Measurements from ENCODE around the gene ESX1.
"Not testable (repeated sequence)": the region's sequence is repeated elsewhere in the genome, so short reads cannot be mapped to it uniquely, and the experiment has no call there.

The ESX1 gene

DNA sequence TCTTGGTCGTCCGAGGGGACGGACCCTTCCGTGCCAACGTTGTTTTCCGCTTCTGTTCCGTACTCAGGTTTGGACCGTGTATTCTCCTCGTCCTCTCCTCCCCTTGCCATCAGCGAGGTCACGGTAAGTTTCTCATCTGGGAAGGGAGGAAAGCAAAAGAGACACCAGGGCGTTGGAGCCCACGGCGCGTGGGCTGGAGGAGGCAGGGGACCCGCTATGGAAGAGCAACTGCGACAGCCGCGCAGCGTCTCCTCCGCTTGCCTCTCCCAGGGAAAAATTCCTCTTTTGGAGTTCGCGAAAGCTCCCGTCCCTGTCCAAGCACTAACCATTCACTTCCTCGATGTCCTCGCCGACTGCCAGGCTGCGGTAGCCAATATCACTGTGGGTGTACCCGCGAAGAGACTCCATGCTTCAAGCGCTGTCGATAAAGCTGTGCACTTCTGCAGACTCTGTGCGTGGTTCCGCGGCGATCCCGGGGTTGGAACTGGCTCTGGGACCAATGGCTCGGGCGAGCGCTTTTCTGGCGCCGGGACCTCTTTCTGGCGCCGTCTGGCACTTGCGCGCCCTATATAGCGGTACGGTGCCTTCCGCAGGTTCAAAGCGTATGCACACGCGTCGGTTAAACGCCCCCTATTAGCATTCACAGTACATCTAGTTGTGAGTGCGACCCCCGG lies at the start of gene ESX1:
Gene ESX1, minus strand, starts transcription at position 492 of the 674 bp plus-strand sequence. Its CDS starts 84 bp downstream, at position 408.
- no peak for DNase-seq

DNA sequence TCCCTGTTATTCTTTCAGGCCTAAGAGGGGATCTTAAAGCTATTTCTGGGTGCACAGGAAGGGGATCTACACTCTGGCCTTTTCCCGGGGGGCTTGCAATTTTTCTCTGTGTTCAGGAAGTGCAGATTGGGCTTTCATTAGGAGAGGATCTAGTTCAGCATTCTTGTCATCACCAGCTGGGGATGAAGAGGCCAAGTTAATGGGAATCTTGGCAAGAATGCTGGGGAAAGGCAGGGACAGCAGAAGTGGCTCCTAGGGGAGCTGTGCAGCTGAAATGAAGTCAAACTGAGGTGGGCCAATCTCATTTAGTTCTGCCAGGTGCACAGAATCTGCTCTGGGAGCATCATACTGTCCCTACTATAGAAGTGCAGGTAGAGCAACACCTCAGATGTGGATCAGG lies 40.9 kb upstream of the ESX1 start:
- DNase-seq = no peak

GRCh38 chrX:104288961-104289360 lies 34.2 kb upstream of the ESX1 start:
- no peak for DNase-seq

GRCh38 chrX:104288269-104288668 lies 33.5 kb upstream of the ESX1 start:
- DNase-seq = no peak

- DNase-seq = no peak
Observed at GRCh38 chrX:104285201-104285600, 30.5 kb upstream of the ESX1 start.

DNA sequence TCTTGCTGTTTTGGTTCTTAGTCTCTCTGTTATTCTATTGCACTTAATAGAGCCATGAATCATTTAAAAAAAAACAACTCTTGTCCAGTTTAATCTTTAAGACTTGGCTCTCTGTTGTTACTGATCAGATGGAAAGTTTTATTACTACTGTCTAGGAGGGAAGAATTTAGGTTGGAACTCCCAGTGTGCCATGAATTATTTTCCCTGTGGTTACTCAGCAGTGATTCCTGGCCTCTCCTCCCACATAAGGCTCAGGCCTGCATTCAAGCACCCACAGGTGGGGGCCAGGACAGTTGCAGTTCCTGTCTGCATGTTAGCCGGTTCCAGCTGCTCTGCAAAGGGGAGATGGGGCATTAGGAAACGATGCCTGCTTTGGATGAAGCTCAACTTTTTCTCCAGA lies 29.8 kb upstream of the ESX1 start:
- no peak for DNase-seq

DNA sequence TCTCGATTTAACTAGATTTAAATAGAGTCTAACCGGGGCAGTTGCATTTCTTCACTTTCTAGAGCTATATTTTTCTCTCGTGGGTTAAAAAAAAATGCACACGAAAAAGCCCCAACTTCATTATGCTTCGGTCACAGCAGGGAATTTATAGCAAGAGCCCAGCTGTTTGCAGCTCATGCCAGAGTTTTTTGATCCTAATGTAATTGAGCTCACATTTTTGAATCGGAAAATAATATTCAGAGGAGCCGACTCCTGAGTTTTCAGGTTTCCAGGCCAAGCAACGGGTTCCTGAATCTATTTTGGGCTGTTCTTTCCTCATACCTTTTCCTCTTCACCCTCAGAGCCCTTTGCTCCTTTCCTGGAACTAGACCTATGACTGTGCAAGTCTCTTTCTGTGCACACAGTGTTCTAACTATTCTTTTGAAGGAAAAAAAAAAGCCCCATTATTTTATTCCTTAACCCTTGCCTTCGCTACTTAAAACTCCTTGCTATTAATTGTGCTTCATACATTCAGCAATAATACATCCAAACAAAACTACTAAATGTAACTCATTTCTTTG lies 27.5 kb upstream of the ESX1 start:
- no peak for DNase-seq

DNA sequence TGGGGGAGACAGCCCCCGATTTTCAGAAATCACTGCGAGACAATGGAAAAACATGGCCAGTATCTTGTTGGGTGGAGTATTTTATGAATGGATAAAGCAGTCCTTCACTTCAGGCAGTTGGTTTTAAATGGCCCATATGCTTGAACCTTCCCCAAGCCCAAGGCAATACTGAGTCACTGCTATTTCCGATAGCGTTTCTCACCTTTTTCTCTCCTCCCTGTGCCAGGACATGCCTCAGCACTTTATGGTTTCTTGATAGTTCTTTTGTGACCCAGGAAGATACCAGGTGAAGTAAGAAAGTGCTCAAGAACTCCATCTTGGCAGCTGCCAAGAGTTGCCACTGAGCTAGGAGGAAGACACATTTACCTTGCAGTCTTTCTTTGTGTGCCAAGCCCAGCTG lies 26.8 kb upstream of the ESX1 start:
- no peak for DNase-seq

DNA sequence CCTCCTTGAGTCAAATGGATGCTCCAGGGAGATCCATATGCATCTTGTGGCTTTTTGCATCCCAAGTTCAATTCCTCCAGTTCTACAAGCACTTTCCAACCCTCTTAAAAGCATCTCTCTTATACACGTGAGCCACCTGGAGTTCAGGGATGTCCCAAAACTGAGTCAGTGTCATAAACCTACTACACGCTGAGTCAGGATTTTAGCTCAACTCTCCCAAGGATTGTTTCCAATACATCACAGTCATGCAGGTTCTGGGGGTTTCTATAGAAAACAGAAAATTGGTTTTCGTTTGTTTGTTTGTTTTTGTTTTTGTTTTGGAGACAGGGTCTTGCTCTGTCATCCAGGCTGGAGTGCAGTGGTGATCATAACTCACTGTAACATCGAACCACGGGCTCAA lies 25.9 kb upstream of the ESX1 start:
- no peak for DNase-seq

DNA sequence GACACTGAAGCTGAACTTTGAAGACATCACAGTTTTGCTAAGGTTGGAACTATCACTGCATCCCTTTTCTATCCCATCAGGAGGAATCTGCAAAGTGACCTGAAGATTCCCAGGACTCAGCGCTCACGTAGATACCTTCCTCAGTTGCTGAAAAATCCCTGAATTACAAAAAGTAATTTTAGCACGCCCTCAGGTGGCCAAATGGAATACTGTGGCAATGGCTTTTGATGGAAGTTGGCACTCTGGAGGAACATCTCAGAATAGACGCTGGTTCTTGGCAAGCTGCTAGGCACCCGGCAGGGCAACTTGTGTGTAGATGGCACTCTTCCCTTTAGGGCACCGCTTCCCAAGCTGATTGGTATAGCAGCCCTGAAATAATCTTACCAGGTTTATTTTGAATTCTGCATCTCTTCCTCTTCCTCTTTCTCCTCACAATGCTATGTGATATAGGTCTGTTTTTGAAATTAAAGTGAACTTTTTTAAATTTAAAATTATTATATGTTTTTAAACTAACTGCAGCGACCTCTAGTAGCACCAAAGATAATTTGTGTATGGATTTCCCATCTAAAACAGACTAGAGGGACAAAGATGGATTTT lies 16.3 kb upstream of the ESX1 start:
- peak; percentile 26 for DNase-seq

GRCh38 chrX:104270212-104270611 lies 15.5 kb upstream of the ESX1 start:
- DNase-seq = no peak

DNA sequence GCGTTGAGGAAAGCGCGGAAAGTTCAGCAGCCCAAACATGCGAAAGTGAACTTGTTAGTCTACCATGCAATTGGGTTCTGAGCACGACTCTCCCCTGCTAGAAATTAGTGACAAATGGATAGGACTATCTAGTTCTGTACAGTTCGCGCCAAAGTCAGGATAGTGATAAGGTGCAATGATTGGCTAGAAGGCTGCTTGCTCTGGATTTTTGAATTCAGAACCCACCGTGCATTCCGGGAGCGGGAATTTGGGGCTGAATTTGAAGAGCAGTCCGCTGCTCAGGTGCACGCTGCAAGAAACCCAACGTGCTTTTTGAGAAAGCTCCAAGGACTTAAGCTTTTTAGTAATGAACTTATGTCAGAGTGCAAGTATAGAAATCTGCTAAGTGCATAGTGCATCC lies 732 bp upstream of the ESX1 start:
- DNase-seq = no peak

GRCh38 chrX:104253567-104254441 lies 929 bp downstream of the ESX1 start:
- no peak for DNase-seq

DNA sequence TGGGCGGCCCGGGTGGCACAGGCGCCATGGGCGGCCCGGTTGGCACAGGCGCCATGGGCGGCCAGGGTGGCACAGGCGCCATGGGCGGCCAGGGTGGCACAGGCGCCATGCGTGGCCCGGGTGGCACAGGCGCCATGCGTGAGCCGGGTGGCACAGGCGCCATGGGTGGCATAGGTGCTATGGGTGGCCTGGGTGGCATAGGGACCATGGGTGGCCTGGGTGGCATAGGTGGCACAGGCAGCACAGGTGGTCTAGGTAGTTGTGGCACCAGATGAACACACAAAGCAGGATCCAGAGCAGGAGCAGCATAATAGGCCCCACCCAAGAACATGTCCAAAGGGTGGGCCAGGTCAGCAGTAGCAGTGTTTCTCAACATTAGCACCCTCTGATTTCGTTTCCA lies 4.3 kb downstream of the ESX1 start:
- DNase-seq = no peak

- DNase-seq = not testable (repeated sequence)
Observed at GRCh38 chrX:104230060-104230459, 24.7 kb downstream of the ESX1 start.

DNA sequence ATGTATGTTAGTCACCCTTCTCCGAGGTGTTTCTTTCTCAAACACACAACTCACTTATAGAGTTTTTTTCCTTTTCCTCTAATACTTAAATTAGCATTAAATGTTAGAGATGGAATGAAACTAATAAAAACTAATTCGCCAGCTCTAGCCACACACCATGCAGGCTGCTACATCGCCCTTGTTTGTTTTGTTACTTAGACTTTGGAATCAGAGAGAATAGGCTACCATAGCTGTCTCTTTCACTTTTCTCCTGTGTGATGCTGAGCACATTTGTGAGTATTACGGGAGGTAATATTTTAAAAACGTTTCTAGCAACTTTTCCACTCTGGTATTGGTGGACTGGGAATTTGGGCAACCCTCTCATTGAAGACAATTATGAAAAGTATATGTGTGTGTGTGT lies 43.5 kb downstream of the ESX1 start:
- no peak for DNase-seq

GRCh38 chrX:104205548-104205947 lies 49.2 kb downstream of the ESX1 start:
- DNase-seq = no peak

Measured in COR-L47 (cell line).